ENCODE data around the gene NRSN2.

- TF ChIP-seq CTCF (IDR thresholded peaks at IDR 0.05 in 2 of 3, conservative IDR thresholded peaks at IDR 0.05 in 1 of 3; ENCODE audit: borderline replicate concordance in 1 of 3, insufficient read depth in 1 of 3, low read depth in 2 of 3, low read length in 2 of 3) (no peak), POLR2A (IDR thresholded peaks at IDR 0.05; ENCODE audit: borderline replicate concordance, extremely low read depth, insufficient read depth, insufficient read length) (no peak), POLR2AphosphoS5 (IDR thresholded peaks at IDR 0.05; ENCODE audit: low read depth, low read length) (no peak), EZH2 (IDR thresholded peaks at IDR 0.05) (no peak), EGR1 (IDR thresholded peaks at IDR 0.05; ENCODE audit: low read depth) (no peak), ZNF274 (IDR thresholded peaks at IDR 0.05; ENCODE audit: low read depth, low read length) (no peak), ZBTB33 (IDR thresholded peaks at IDR 0.05; ENCODE audit: extremely low read depth, insufficient replicate concordance, low read length) (no peak), CBX3 (IDR thresholded peaks at IDR 0.05; ENCODE audit: low read depth) (no peak), REST (IDR thresholded peaks at IDR 0.05; ENCODE audit: low read depth) (no peak), ZFX (IDR thresholded peaks at IDR 0.05) (no peak), TCF7L2 (IDR thresholded peaks at IDR 0.05; ENCODE audit: borderline replicate concordance, extremely low read depth, insufficient read depth, insufficient read length) (no peak), EZH2phosphoT487 (IDR thresholded peaks at IDR 0.05; ENCODE audit: borderline replicate concordance) (no peak)
Observed at GRCh38 chr20:310645-311044, 36.3 kb upstream of the NRSN2 start.
